HG03196 (cell line): Measurements from ENCODE around the gene WSB1.
"Not testable (repeated sequence)": the region's sequence is repeated elsewhere in the genome, so short reads cannot be mapped to it uniquely, and the experiment has no call there.

Experiments used
- ATAC-seq: cut with Tn5 transposase; IDR thresholded peaks from one replicate; pipeline ENCODE4 v1.9.1; 2021; ENCODE audit not compliant: unreplicated experiment

The WSB1 gene

DNA sequence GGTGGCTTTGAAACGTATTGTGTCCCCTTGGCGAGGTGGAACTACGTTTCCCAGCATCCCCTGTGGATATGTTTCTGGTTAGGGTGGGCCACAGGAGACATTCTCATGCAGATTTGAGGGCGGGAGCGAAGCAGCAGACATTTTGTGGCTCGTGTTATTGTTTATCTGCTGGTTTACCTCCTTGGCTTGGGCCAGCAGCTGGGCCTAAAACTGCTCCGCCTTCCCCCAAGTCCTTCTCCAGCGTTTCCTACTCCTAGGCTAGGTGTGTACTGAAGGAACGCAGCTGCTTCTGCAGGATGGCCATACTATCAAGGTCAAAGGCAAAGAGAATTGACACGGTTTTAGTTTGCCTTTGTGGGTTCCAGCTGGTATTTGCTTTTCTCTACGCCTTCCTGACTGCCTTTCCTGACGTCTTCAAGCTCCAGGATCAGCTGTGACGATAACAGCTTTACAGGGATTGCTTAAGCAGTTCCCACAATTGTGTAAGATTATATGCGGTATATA is 17.2 kb upstream of the WSB1 start:
- no peak for ATAC-seq

DNA sequence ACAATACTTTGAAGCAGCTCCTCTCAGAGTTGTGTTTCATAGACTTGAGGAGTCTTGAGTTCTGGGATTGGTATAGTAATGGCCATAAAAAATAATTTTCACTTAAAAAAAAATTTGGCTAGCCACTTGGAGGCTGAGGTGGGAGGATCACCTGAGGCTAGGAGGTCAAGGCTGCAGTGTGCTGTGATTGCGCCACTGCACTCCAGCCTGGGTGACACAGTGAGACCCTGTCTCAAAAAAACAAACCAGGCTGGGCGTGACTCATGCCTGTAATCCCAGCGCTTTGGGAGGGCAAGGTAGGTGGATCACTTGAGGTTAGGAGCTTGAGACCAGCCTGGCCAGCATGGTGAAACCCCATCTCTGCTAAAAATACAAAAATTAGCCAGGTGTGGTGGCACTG is 14.8 kb upstream of the WSB1 start:
- ATAC-seq: not testable (repeated sequence)

DNA sequence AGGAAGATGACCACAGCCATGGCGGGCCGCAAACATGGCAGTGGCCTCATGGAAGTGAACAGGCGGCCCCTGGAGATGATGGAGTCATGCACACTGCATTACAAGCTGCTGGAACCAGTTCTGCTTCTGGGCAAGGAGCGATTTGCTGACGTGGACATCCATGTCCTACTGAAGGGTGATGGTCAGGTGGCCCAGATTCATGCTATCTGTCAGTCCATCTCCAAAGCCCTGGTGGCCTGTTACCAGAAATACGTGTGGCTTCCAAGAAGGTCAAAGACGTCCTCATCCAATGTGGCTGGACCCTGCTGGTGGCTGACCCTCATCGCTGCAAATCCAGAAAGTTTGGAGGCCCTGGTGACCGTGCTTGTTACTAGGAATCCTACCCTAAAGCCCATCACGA is 13.4 kb upstream of the WSB1 start:
- no peak for ATAC-seq

DNA sequence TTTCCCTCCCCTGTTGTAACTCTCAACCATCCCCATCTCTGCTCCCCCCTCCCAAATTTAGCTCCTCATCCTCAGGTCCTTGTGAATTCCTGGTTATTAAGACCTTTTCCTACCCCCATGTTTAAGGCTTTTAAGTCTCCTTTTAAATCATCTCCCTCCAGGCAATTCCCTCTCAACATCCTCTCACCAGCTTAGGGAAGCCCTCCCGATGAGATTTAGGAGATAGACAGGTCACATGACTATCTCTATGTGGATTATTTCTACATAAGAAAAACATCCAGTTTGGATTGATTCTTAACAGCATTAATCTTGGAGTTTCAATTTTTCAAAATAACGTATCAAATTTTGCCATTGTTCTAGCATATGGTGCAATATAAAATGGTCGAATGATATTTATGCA is 12.5 kb upstream of the WSB1 start:
- ATAC-seq: no peak

DNA sequence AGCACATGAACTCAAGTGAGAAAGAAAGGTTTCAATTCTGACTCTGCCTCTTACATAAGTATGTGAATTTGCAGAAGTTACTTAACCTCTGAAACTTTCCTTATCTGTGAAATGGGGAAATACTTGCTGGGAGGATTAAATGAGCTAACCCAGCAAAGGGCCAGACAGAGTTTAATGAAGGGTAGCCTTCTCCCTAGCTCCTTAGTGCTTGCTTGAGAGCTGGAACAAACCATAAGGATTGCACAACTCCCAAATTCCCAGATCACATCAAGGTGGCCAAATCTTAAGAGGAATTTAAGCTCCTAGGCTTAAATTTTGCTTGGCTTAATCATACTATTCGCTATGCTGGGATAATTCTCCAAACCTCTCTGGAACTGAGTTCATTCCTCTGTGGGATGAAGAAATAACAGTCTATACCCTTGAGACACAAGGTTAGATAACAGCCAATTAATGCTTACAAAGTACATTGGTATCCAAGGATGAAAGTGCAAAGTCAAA is 11.8 kb upstream of the WSB1 start:
- peak; percentile 63 for ATAC-seq

DNA sequence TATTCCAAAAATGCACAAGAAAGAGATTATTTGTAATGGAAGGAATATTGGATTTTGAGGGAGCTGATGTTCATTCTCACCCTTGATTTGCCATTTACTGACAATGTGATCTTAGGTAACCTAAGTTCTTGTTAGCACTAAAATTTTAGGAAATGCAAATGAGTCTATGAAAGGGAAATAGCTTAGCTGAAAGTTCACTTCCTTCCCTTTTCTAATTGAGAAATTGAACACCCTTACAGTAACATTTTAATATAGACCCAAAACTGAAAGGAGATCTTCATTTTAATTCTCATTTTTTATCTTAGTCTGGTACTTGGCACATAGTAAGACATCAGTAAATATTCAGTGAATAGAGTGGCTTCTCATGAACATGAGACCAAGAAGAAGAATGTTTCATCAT is 10.9 kb upstream of the WSB1 start:
- ATAC-seq: no peak

DNA sequence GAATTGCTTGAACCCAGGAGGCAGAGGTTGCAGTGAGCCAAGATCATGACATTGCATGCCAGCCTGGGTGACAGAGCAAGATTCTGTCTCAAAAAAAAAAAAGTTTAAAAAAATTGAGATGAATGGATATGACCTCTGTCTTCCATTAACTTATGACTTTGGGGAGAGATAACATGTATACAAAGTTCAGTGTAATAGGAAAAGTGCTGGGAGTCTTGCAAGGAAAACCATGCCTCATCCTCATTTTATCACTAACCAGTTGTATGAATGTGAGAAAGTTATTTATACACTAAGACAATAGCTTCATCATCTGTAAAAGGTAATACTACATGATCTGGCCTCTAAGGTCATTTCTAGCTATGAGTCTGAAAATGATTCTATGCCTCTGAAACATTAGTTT is 10.2 kb upstream of the WSB1 start:
- ATAC-seq: no peak

DNA sequence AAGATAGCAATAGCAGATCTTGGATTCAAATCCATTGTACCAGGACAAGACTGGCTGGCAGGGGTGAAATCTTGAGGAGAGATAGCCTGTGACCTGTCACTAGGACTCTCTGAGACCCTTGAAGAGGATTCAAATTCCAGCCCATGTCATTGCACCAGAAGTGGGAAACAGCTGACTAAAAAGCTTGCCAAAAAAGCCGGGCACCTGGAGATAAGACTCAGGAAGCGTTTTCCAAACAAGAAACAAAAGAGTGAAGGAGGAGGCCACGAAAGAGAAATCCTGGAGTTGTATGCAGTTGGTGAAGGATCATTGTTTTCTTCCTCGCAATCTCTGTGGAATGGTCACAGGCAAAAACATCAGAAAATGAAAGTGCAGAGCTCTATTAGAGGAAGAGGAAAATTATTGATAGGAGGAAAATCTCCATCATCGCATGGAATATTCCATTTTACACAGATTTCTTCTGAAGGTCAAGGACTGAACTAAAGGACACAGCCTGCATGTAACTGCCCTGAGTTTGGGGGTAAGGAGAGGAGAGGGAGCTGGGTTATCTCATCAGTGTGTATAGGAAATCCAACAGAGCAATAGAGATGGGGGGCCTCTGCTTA is 9.0 kb upstream of the WSB1 start:
- ATAC-seq: no peak

DNA sequence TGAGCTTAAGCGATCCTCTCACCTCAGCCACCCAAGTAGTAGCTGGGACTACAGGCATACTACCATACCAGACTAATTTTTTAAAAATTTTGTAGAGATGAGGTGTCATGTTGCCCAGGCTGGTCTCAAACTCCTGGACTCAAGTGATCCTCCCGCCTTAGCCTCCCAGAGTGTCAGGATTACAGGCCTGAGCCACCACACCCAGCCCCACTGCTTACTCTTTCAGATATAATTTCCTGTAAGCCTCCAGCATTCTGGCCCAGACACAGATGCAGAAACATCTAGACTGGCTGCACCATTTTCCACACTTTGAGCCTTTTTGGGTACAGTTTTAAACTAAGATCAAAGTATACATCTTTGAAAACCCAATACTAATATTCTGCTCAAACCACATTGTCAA is 8.4 kb upstream of the WSB1 start:
- no peak for ATAC-seq

DNA sequence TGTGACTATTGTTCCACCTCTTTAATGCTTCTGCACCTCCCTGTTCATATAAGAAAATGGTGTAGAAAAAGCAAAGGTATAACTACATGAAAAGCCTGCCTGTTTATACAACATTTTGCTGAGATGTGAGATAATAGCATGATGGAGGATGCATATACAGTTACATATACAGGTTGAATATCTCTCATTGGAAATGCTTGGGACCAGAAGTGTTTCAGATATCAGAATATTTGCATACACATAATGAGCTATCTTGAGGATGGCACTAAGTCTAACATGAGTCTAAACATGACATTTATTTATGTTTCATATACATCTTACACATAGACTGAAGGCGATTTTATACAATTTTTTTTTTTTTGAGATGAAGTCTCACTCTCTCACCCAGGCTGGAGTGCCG is 5.7 kb upstream of the WSB1 start:
- ATAC-seq: no peak

DNA sequence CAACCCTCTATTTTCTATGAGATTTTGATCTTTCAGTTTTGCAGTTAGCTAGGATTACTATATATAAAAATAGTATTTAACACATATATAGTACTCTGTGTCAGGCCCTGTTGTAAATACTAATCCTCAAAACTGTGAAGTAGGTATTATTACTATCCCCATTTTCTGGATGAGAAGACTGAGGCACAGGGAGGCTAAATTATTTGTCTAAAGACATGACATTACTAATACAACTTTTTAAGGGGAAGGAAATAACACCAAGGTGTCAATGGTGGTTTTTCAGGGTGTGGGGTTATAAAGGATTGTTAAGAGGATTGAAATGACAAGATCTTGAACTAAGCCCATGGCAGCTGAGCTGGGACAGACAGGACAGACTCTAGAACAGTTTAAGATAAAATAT is 4.1 kb upstream of the WSB1 start:
- no peak for ATAC-seq

DNA sequence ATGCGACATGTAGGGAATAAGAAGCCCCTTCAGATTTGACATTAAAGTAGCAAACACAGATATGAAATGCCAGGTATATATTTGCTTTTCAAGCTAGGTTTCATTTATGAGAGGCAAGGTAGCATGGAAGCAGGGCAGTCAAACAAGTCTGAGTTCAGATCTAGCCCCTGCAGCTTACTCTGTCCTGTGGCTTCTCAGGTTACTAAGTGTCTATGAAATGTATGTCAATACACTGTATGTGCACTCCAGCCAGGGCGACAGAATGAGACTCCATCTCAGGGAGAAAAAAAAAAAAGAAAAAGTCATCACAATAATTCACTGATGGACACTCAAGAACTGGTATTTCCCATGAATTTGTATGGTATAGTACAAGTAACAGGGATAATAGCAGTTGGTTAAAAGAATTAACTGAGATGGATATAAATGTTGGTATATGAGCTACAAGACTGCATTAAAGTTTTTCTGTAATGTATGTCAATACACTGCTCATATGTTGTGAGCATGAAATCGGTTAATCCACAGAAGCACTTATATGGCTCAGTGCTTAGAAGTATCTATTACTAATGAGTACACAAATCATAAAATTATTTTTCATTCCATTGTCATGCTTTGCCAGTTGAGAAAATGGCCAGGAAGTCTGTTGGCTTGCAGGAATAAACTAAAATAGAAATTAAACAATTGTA is 2.9 kb upstream of the WSB1 start:
- ATAC-seq: no peak

DNA sequence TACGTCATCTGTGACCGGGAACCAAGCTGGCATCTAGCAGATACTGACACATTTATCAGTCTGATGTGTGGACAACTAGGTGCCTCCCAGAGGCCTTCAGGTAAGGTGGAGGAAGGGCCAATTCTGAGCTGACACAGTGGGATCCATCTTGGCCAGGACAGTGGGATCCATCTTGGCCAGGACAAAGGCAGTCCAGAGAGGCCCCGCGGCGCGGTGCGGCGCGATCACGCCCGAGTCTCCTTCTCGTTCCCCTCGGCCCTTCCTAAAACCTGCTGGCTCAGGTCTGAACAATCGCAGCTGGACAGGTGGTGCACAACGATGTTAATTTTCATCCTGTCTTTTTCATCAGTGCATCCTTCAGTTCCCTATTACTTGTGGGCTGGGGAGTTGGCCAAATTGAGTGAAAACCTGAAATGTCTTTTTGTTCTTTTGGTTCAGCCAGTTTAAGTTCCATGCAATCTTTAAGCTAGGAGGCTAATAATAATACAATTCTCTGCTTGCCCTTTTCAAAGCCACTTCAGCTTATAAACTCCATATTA is 486 bp upstream of the WSB1 start:
- no peak for ATAC-seq

DNA sequence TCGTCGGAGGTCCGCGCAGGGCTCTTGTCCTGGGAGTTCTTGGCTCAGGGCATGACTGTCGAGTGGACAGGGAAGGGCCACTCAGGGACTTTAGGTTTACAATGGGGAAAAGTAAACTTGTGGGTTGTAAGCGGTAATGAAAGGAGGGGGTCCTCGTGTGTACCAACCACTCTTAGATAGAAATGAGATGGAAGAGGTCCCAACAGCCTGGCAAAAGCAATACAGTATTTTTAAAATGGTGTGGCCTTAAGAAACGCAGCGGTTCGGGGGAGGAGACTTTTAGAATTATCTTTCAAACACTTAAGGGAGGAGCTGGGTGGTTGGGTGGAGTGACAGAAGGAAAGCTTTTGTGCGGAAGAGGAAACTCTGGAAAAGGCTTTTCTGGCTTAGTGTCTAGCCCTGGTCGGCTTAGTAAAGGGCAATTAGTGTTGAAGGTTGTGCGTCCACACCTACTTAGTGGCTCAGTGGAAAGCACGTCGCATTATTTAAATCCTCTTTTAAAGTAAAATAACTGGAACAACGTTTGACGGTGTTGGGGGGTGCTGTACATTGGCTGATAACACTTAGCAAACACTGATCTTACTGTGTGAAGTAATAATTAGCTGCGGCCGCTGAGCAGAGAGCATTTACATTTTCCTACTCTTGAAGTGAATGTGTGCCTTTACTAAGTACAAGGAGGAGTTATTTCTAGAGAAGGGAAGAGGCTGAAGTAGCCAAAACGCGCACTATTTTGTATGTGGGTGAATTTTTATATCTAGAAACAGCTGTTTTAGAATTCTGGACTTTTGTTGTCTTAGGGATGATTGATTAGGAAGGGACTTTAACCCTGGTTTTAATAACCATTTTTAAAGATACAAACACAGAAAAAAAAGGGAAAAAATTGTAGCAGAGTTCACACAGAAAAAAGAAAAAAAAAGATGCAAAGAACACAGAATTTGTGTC is 1.0 kb downstream of the WSB1 start:
- peak; percentile 35 for ATAC-seq

DNA sequence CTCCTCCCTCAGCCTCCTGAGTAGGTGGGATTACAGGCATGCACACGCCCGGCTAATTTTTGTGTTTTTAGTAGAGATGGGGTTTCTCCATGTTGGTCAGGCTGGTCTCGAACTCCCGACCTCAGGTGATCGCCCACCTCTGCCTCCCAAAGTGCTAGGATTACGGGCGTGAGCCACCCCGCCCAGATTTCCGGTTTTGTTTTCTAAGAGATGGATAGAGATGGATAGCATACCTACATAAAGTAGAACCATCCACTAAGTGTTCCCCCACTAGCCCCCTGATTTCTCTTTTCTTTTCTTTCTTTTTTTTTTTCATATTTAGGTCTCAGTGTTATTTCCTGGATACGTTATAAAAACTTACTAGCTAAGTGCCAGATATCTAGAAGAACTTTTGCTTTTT is 2.0 kb downstream of the WSB1 start:
- ATAC-seq: no peak

DNA sequence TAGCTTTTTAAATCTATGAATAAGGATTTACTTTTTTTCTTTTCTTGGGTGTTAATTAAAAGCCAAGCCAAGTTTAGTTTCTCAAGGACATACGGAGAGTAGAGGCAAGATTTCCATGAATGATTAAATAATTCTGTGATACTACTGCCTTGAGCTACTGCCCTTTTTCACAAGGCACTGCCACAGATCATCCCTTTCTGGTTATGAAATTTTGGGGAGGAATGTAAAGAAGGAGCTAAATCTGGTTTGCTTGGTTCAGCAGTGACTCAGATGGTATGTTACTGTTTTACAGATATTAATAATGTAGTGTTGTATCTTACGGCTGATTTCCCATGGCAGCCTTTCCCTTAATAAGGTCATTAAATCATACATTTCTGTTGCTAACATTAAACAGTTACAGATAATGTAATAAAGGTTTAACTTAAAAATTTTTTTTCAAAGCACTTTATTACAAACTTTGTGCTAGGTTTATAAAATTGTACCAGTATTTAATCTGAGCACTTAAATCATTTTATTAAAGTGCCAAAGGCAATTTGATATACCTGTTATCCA is 2.6 kb downstream of the WSB1 start:
- ATAC-seq: no peak

DNA sequence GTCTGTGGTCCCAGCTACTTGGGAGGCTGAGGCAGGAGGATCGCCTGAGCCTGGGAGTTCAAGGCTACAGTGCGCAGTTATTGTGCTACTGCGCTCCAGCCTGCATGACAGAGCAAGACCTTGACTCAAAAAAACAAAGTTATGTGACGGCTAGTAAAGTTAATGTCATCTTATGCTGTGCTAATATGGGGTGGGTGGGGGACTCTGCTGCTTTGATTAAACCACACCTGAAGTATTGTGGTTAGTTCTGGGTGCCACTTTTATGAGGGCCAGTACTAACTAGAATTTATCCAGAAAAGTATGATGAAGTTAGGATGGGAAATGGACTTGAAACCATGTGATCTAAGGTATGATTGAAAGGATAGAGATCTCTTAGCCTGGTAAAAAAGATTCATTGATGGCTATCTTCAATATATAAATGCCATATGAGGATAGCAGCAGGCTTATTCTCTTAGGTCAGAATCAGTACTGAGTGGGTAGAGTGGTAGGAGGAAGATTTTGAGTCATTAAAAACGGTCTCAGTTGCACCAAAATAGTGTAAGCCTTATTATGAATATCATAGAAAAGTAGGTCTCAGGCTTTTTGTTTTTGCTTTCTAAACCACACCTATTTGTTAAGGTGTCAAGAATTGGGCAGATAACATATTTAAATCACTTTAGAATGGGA is 5.6 kb downstream of the WSB1 start:
- ATAC-seq: no peak

DNA sequence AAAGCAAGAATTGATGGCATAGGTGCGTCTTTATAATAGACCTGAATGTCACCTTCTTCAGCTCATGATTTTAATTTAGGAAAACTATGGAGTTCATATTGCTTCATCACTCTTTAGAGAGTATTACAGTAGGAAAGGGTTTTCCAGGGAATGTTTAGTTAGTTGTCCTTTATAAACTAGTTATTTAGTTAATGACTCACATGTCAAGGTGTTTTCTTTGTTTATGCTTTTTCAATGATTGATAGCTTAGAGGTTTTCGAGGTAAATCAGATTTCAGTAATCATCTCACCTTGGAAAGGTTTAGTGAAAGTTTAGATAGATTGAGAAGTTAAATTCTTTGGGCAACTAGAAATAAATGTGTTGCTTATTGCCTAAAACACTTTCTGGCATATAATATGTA is 9.8 kb downstream of the WSB1 start:
- no peak for ATAC-seq

DNA sequence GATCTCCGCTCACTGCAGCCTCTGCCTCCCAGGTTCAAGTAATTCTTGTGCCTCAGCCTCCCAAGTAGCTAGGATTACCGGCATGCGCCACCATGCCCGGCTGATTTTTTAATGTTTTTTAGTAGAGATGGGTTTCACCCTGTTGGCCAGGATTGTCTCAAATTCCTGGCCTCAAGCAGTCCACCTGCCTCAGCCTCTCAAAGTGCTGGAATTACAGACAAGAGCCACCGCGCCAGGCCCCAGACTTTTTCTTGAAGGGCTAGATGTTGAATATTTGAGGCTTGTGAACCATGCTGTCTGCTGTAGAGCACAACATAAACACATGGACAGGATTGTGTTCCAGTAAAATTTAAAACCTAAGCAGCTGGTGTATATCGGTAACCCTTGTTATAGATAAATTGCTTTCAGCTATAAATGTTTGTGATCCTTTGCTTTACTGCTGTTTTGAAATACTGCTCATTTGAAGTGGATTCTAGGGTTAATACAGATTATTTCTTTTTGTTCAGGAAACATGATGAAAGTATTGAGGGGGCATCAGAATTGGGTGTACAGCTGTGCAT is 12.4 kb downstream of the WSB1 start:
- ATAC-seq: no peak

DNA sequence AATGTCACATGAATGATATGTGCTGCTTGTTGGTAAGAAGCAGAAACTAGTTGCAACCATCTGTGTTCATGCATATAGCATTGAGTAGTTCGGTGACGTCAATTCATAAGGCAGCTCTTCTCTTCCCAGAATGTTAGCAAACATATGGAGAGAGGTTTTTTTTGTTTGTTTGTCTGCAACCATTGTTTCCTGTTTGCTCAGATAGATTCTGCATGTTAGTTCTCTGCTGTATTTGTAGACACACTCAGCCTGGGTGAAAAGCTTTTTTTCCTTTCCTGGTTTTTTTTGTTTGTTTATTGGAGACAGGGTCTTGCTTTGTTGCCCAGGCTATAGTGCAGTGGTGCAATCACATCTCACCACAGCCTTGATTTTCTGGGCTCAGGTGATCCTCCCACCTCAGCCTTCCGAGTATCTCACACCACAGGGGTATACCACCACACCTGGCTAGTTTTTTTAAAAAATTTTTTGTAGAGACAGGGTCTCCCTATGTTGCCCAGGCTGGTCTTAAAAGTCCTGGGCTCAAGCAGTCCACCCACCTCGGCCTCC is 16.7 kb downstream of the WSB1 start:
- ATAC-seq: no peak
